ENCODE data around the gene REEP5.
"Not testable (repeated sequence)": the region's sequence is repeated elsewhere in the genome, so short reads cannot be mapped to it uniquely, and the experiment has no call there.

REEP5 gene

GRCh38 chr5:112921833-112922817 lies at the start of gene REEP5:
Gene REEP5 (minus strand): TSS chr5:112922227. CDS start chr5:112922190, 37 bp downstream.
- H3K9me3 ChIP-seq (ENCODE audit: control insufficient read depth, insufficient read depth, low read length) = no peaks in the 10 kb centered on the region
- H3K36me3 ChIP-seq (ENCODE audit: insufficient read depth, low read length) = peaks cover 3% of the 10 kb centered on the region; the same call in 1 of the 2 replicates
- H3K4me1 ChIP-seq (ENCODE audit: insufficient read depth, low read length) = 0 out of 2 replicates have a peak, but pooled peaks cover 3% of the 10 kb centered on the region

GRCh38 chr5:112971276-112971675 lies 49.2 kb upstream of the REEP5 start:
- Histone ChIP-seq H3K9me3 (ENCODE audit: control insufficient read depth, insufficient read depth, low read length) (no peaks in the 10 kb centered on the region), H3K4me1 (ENCODE audit: insufficient read depth, low read length) (peaks cover 16% of the 10 kb centered on the region), H3K36me3 (ENCODE audit: insufficient read depth, low read length) (no peaks in the 10 kb centered on the region), H3K9ac (ENCODE audit: low read depth, low read length) (no peak overlapping the region)

More at GRCh38 chr5:112921833-112922817, at the start of gene REEP5:
- H3K9ac ChIP-seq (ENCODE audit: low read depth, low read length) = peak within 1 kb of the TSS; percentile 90

GRCh38 chr5:112968411-112969106 lies 46.5 kb upstream of the REEP5 start:
- Histone ChIP-seq H3K4me1 (ENCODE audit: insufficient read depth, low read length) (peaks cover 12% of the 10 kb centered on the region), H3K9ac (ENCODE audit: low read depth, low read length) (no peak overlapping the region)

GRCh38 chr5:112967520-112968083 lies 45.6 kb upstream of the REEP5 start:
- Histone ChIP-seq H3K4me1 (ENCODE audit: insufficient read depth, low read length) (peaks cover 12% of the 10 kb centered on the region), H3K9me3 (ENCODE audit: control insufficient read depth, insufficient read depth, low read length) (no peaks in the 10 kb centered on the region), H3K9ac (ENCODE audit: low read depth, low read length) (no peak overlapping the region), H3K36me3 (ENCODE audit: insufficient read depth, low read length) (no peaks in the 10 kb centered on the region)

More at GRCh38 chr5:112968411-112969106, 46.5 kb upstream of the REEP5 start:
- no peaks in the 10 kb centered on the region for H3K36me3 ChIP-seq (ENCODE audit: insufficient read depth, low read length)
- H3K9me3 ChIP-seq (ENCODE audit: control insufficient read depth, insufficient read depth, low read length) = no peaks in the 10 kb centered on the region

GRCh38 chr5:112965733-112966306 lies 43.8 kb upstream of the REEP5 start:
- Histone ChIP-seq H3K9ac (ENCODE audit: low read depth, low read length) (no peak overlapping the region), H3K4me1 (ENCODE audit: insufficient read depth, low read length) (peaks cover 12% of the 10 kb centered on the region), H3K36me3 (ENCODE audit: insufficient read depth, low read length) (no peaks in the 10 kb centered on the region), H3K9me3 (ENCODE audit: control insufficient read depth, insufficient read depth, low read length) (no peaks in the 10 kb centered on the region)

GRCh38 chr5:112963374-112963733 lies 41.3 kb upstream of the REEP5 start:
- peaks cover 14% of the 10 kb centered on the region; the same call in 1 of the 2 replicates for H3K4me1 ChIP-seq (ENCODE audit: insufficient read depth, low read length)
- H3K9ac ChIP-seq (ENCODE audit: low read depth, low read length); H3K36me3 ChIP-seq (ENCODE audit: insufficient read depth, low read length); H3K9me3 ChIP-seq (ENCODE audit: control insufficient read depth, insufficient read depth, low read length): not testable (repeated sequence)

GRCh38 chr5:112960863-112961504 lies 39.0 kb upstream of the REEP5 start:
- Histone ChIP-seq H3K4me1 (ENCODE audit: insufficient read depth, low read length) (peaks cover 16% of the 10 kb centered on the region; the same call in 1 of the 2 replicates), H3K36me3 (ENCODE audit: insufficient read depth, low read length) (no peaks in the 10 kb centered on the region), H3K9me3 (ENCODE audit: control insufficient read depth, insufficient read depth, low read length) (no peaks in the 10 kb centered on the region), H3K9ac (ENCODE audit: low read depth, low read length) (no peak overlapping the region)

GRCh38 chr5:112960315-112960714 lies 38.3 kb upstream of the REEP5 start:
- no peaks in the 10 kb centered on the region for H3K9me3 ChIP-seq (ENCODE audit: control insufficient read depth, insufficient read depth, low read length)
- no peaks in the 10 kb centered on the region for H3K36me3 ChIP-seq (ENCODE audit: insufficient read depth, low read length)
- H3K4me1 ChIP-seq (ENCODE audit: insufficient read depth, low read length) = peaks cover 16% of the 10 kb centered on the region; the same call in 1 of the 2 replicates
- H3K9ac ChIP-seq (ENCODE audit: low read depth, low read length) = no peak overlapping the region

GRCh38 chr5:112959872-112960271 lies 37.8 kb upstream of the REEP5 start:
- H3K9ac ChIP-seq (ENCODE audit: low read depth, low read length); H3K36me3 ChIP-seq (ENCODE audit: insufficient read depth, low read length); H3K9me3 ChIP-seq (ENCODE audit: control insufficient read depth, insufficient read depth, low read length): not testable (repeated sequence)
- peaks cover 16% of the 10 kb centered on the region; the same call in 1 of the 2 replicates for H3K4me1 ChIP-seq (ENCODE audit: insufficient read depth, low read length)

- Histone ChIP-seq H3K4me1 (ENCODE audit: insufficient read depth, low read length) (peaks cover 16% of the 10 kb centered on the region; the same call in 1 of the 2 replicates), H3K9me3 (ENCODE audit: control insufficient read depth, insufficient read depth, low read length) (no peaks in the 10 kb centered on the region), H3K9ac (ENCODE audit: low read depth, low read length) (no peak overlapping the region), H3K36me3 (ENCODE audit: insufficient read depth, low read length) (no peaks in the 10 kb centered on the region)
Measured at GRCh38 chr5:112958093-112959088, 36.4 kb upstream of the REEP5 start.

GRCh38 chr5:112957036-112957808 lies 35.2 kb upstream of the REEP5 start:
- H3K9ac ChIP-seq (ENCODE audit: low read depth, low read length) = no peak overlapping the region
- no peaks in the 10 kb centered on the region for H3K36me3 ChIP-seq (ENCODE audit: insufficient read depth, low read length)
- peaks cover 16% of the 10 kb centered on the region; the same call in 1 of the 2 replicates for H3K4me1 ChIP-seq (ENCODE audit: insufficient read depth, low read length)
- H3K9me3 ChIP-seq (ENCODE audit: control insufficient read depth, insufficient read depth, low read length) = no peaks in the 10 kb centered on the region

GRCh38 chr5:112956606-112957005 lies 34.6 kb upstream of the REEP5 start:
- no peaks in the 10 kb centered on the region for H3K36me3 ChIP-seq (ENCODE audit: insufficient read depth, low read length)
- H3K9me3 ChIP-seq (ENCODE audit: control insufficient read depth, insufficient read depth, low read length) = no peaks in the 10 kb centered on the region
- no peak overlapping the region for H3K9ac ChIP-seq (ENCODE audit: low read depth, low read length)
- H3K4me1 ChIP-seq (ENCODE audit: insufficient read depth, low read length) = peaks cover 16% of the 10 kb centered on the region; the same call in 1 of the 2 replicates

Data from ES-I3 (cell line).